Right lobe of liver (tissue), 6 donors: ENCODE data around the gene MSRB1. TPM values are rescaled to one million over a fixed set of nuclear protein-coding genes. Genes with fewer than 3 reads are reported as not detected.
A peak's percentile ranks its signal among the peaks of the same experiment; 100 is the strongest.

Experiments used
- ATAC-seq, 4 donors: fragments of 200-7000 bp; cut with Tn5 transposase; one replicate each; pipeline ENCODE4 v1.9.1; 2020; ENCODE audit warnings: mild to moderate bottlenecking in 4 of 4, moderate library complexity in 4 of 4
- DNase-seq, 3 donors: peaks; one replicate each; pipeline ENCODE4 v3.0.0-alpha.2; 2020
- H3K27ac ChIP-seq, 3 donors: fragments of 200-600 bp; one replicate each; pipeline ENCODE4 v1.8.0; 2022
- H3K27me3 ChIP-seq, 2 donors: fragments of 200-600 bp; one replicate each; pipeline ENCODE4 v1.8.0; 2022
- H3K36me3 ChIP-seq, 4 donors: fragments of 200-600 bp; sonication (generic) in 1 of 4; one replicate each; pipeline versions ENCODE4 v1.5.1 to v1.8.0; 2017 to 2022; ENCODE audit warnings: control low read depth in 1 of 4
- H3K4me1 ChIP-seq, 4 donors: fragments of 200-600 bp; sonication (generic) in 1 of 4; one replicate each; pipeline versions ENCODE4 v1.5.1 to v1.8.0; 2017 to 2022; ENCODE audit warnings: control low read depth in 1 of 4
- H3K4me3 ChIP-seq, 3 donors: fragments of 200-600 bp; one replicate each; pipeline ENCODE4 v1.8.0; 2022
- H3K9me3 ChIP-seq, 4 donors: fragments of 200-600 bp; sonication (generic) in 1 of 4; one replicate each; pipeline versions ENCODE4 v1.5.1 to v1.8.0; 2017 to 2022; ENCODE audit warnings: control low read depth in 1 of 4
- CTCF ChIP-seq, 4 donors: fragments of 200-600 bp in 3 of 4; fragments of 450-650 bp in 1 of 4; IDR thresholded peaks; one replicate each; pipeline versions ENCODE4 v1.5.1 to v1.8.0; 2016 to 2022; ENCODE audit warnings: antibody characterized with exemption in 4 of 4, mild to moderate bottlenecking in 2 of 4
- POLR2A ChIP-seq: fragments of 450-650 bp; IDR thresholded peaks from one replicate; pipeline ENCODE4 v1.6.1; 2017; ENCODE audit warnings: antibody characterized with exemption, mild to moderate bottlenecking
- WGBS: methylation state at CpG from one replicate; pipeline ENCODE4 v1.1.6; 2018; ENCODE audit warnings: low coverage, low lambda C conversion rate; ENCODE audit not compliant: insufficient coverage; ENCODE audit errors: missing lambda C conversion rate; 5-methylcytosine and 5-hydroxymethylcytosine counted together
- intact Hi-C, 2 donors: fragments of 100-400 bp; cut with DNase I; formaldehyde crosslinking; loops; one replicate each; pipeline versions ENCODE4 v1.11.2 to v1.14.1; 2022
- total RNA-seq, 6 experiments: library from RNA; depleted of rRNA in 2 of 6; stranded (reverse); fragments of >200 nt in 2 of 6; fragmentation: NEBNext Ultra II Directional in 3 of 6; extraction: Animal tissue kit (Norgen Biotek cat#: 25700) in 3 of 6; gene quantifications; one replicate each; pipeline versions ENCODE4 v1.1.0 to v1.2.4, GENCODE V29; 2016 to 2023
- donor health status: DM: no; HTN: yes; CAD: no.
- donor health status: DM: no; HTN: no; CAD: no.
- donor health status: DM: no; HTN: no; CAD: no.
- donor health status: DM: no; HTN: yes; CAD: no.
- donor health status: DM: no; HTN: yes; CAD: no.

The MSRB1 gene
- total RNA-seq, 6 experiments from 2014 or later, result 63.4 to 121 (median 98.5) TPM

- Histone ChIP-seq H3K4me3 (no peak overlapping the region), H3K4me1 (peaks cover 0 to 12% (median 5%) of the 10 kb centered on the region in 4 donors), H3K9me3 (no peaks in the 10 kb centered on the region), H3K36me3 (peaks cover 0 to 33% (median 10%) of the 10 kb centered on the region in 4 donors), H3K27ac (no peak overlapping the region), H3K27me3 (no peaks in the 10 kb centered on the region)
- no CpG with 5 or more reads among the region's 8 CpGs for WGBS
- no peak for TF ChIP-seq POLR2A
- TF ChIP-seq CTCF (IDR thresholded peaks at IDR 0.05), result no peak
- DNase-seq (no peak), ATAC-seq (no peak)
- intact Hi-C loops, result no loop called here
These were observed 33.2 kb upstream of the MSRB1 start for GRCh38 chr16:1976216-1976520.

- H3K27ac ChIP-seq, result no peak overlapping the region
- 89% methylated on average over 12 of the region's 33 CpGs for WGBS
- TF ChIP-seq CTCF (IDR thresholded peaks at IDR 0.05) (no peak), POLR2A (no peak)
- DNase-seq (peak in 2 of 3 donors; percentile 21 to 46), ATAC-seq (no peak)
- H3K36me3 ChIP-seq, result peaks cover 0 to 33% (median 10%) of the 10 kb centered on the region in 4 donors
- peaks cover 0 to 17% (median 5%) of the 10 kb centered on the region in 4 donors for H3K4me1 ChIP-seq
- no peaks in the 10 kb centered on the region for H3K9me3 ChIP-seq
- H3K4me3 ChIP-seq, result no peak overlapping the region
- intact Hi-C loops, result no loop called here
- H3K27me3 ChIP-seq, result no peaks in the 10 kb centered on the region
These were observed 32.6 kb upstream of the MSRB1 start for GRCh38 chr16:1975432-1976215.

- H3K4me1 ChIP-seq, result peaks cover 0 to 17% (median 5%) of the 10 kb centered on the region in 4 donors
- no peak for ATAC-seq
- H3K4me3 ChIP-seq, result no peak overlapping the region
- H3K27me3 ChIP-seq, result no peaks in the 10 kb centered on the region
- H3K27ac ChIP-seq, result no peak overlapping the region
- 80% methylated on average over 5 of the region's 42 CpGs for WGBS
- peaks cover 0 to 33% (median 10%) of the 10 kb centered on the region in 4 donors for H3K36me3 ChIP-seq
- no peaks in the 10 kb centered on the region for H3K9me3 ChIP-seq
- intact Hi-C loops, result no loop called here
- TF ChIP-seq CTCF (IDR thresholded peaks at IDR 0.05) (no peak), POLR2A (no peak)
- DNase-seq, result peak in 2 of 3 donors; percentile 23 to 56
These were observed 31.4 kb upstream of the MSRB1 start for GRCh38 chr16:1974157-1975070.

- H3K4me3 ChIP-seq, result no peak overlapping the region
- DNase-seq, result peak in 2 of 3 donors; percentile 20 to 51
- H3K27me3 ChIP-seq, result no peaks in the 10 kb centered on the region
- intact Hi-C loops, result no loop called here
- TF ChIP-seq POLR2A (no peak), CTCF (IDR thresholded peaks at IDR 0.05) (no peak)
- H3K27ac ChIP-seq, result no peak overlapping the region
- peaks cover 0 to 33% (median 10%) of the 10 kb centered on the region in 4 donors for H3K36me3 ChIP-seq
- H3K4me1 ChIP-seq, result peaks cover 0 to 17% (median 5%) of the 10 kb centered on the region in 4 donors
- no peak for ATAC-seq
- H3K9me3 ChIP-seq, result no peaks in the 10 kb centered on the region
- 82% methylated on average over 6 of the region's 16 CpGs for WGBS
These were observed 30.6 kb upstream of the MSRB1 start for GRCh38 chr16:1973461-1974156.
